CD4-positive, alpha-beta T cell treated with Interleukin-15 for 4 hours (primary cell): ENCODE data around the gene DMD.
"Not testable (repeated sequence)": the region's sequence is repeated elsewhere in the genome, so short reads cannot be mapped to it uniquely, and the experiment has no call there.

Source experiments
- DNase-seq: peaks from one replicate; pipeline ENCODE4 v3.0.0-alpha.2; 2020; ENCODE audit warnings: low spot score

DMD gene

GRCh38 chrX:33156152-33156726 lies 55.1 kb downstream of the DMD start:
- no peak for DNase-seq

- DNase-seq: no peak
Measured at GRCh38 chrX:33149580-33149979, 61.8 kb downstream of the DMD start.

GRCh38 chrX:33149085-33149484 lies 62.3 kb downstream of the DMD start:
- no peak for DNase-seq

GRCh38 chrX:33142331-33142730 lies 69.0 kb downstream of the DMD start:
- no peak for DNase-seq

- no peak for DNase-seq
Measured at GRCh38 chrX:33138677-33139249, 72.6 kb downstream of the DMD start.

GRCh38 chrX:33134164-33134563 lies 77.2 kb downstream of the DMD start:
- DNase-seq: no peak

GRCh38 chrX:33133320-33133719 lies 78.0 kb downstream of the DMD start:
- DNase-seq: no peak

- DNase-seq: no peak
Measured at GRCh38 chrX:33132569-33132968, 78.8 kb downstream of the DMD start.

GRCh38 chrX:33129607-33130006 lies 81.7 kb downstream of the DMD start:
- DNase-seq: no peak

- DNase-seq: no peak
Measured at GRCh38 chrX:33128048-33128805, 83.1 kb downstream of the DMD start.

GRCh38 chrX:33126469-33126868 lies 84.9 kb downstream of the DMD start:
- DNase-seq: no peak

GRCh38 chrX:33109858-33110257 lies 101.5 kb downstream of the DMD start:
- DNase-seq: no peak

- DNase-seq: no peak
Measured at GRCh38 chrX:33106737-33107136, 104.6 kb downstream of the DMD start.

- DNase-seq: no peak
Measured at GRCh38 chrX:33095079-33095478, 116.3 kb downstream of the DMD start.

- no peak for DNase-seq
Measured at GRCh38 chrX:33087411-33087810, 123.9 kb downstream of the DMD start.

GRCh38 chrX:33086886-33087285 lies 124.5 kb downstream of the DMD start:
- DNase-seq: no peak

GRCh38 chrX:33082371-33082770 lies 129.0 kb downstream of the DMD start:
- DNase-seq: no peak

- DNase-seq: no peak
Measured at GRCh38 chrX:33078273-33078672, 133.1 kb downstream of the DMD start.

GRCh38 chrX:33073660-33074059 lies 137.7 kb downstream of the DMD start:
- not testable (repeated sequence) for DNase-seq

- no peak for DNase-seq
Measured at GRCh38 chrX:33065415-33065814, 145.9 kb downstream of the DMD start.

GRCh38 chrX:33062041-33062440 lies 149.3 kb downstream of the DMD start:
- DNase-seq: no peak

GRCh38 chrX:33053001-33053400 lies 158.3 kb downstream of the DMD start:
- DNase-seq: no peak

- DNase-seq: no peak
Measured at GRCh38 chrX:33045882-33046281, 165.5 kb downstream of the DMD start.

GRCh38 chrX:33045245-33045644 lies 166.1 kb downstream of the DMD start:
- DNase-seq: no peak
